Testis (tissue), 2 donors: Measurements from ENCODE around the gene HECW1.

Experiments used
- POLR2A ChIP-seq: fragments of 450-650 bp; IDR thresholded peaks from one replicate; pipeline ENCODE4 v1.6.1; 2017; ENCODE audit warnings: antibody characterized with exemption, mild to moderate bottlenecking, moderate library complexity
- TF ChIP-seq, protein P1 (sequence below), 3 experiments: fragments of 450-650 bp in 2 of 3; fragments of 200-600 bp in 1 of 3; sonication (generic) in 1 of 3; IDR thresholded peaks; one replicate each; pipeline ENCODE4 v1.5.1; 2016 to 2019; ENCODE audit warnings: antibody characterized with exemption in 3 of 3, mild to moderate bottlenecking in 2 of 3, moderate library complexity in 1 of 3

DNA sequence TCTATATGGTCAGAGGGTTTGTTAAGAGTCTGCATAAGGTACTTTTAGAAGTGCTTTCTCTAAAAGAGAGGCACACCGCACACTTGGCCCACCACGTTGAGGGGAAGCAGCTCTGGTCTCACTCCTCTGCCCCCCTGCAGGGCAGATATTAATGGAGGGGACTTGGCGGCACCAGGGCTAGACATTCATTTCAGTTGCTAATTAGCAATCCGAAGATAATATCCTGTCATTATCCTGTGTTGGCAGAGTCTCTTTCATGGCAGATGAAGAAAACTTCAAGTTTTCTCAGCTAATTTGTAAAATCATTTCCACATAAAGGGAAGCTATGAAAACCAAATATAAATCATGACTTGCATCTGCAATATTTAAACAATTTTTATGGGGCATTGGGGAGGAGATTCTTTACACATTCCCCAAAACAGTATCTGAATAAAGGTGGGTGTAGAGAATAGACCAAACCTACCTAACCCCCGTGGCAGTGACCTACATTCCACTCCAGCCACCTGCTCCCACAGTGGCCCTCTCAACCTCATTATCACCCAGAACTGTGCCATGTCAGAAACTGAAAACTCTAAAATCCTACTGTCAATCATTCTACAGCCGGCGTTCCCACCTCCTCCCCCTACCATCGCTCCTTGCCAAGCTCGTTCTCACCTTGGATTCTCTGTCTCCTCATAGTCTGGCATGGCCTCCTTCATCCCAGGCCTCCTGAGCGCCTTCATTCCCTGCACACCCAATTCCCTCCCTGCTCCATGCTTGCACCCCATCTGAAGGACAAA, 416.3 kb downstream of the HECW1 start:
- TF ChIP-seq, protein P1, sequence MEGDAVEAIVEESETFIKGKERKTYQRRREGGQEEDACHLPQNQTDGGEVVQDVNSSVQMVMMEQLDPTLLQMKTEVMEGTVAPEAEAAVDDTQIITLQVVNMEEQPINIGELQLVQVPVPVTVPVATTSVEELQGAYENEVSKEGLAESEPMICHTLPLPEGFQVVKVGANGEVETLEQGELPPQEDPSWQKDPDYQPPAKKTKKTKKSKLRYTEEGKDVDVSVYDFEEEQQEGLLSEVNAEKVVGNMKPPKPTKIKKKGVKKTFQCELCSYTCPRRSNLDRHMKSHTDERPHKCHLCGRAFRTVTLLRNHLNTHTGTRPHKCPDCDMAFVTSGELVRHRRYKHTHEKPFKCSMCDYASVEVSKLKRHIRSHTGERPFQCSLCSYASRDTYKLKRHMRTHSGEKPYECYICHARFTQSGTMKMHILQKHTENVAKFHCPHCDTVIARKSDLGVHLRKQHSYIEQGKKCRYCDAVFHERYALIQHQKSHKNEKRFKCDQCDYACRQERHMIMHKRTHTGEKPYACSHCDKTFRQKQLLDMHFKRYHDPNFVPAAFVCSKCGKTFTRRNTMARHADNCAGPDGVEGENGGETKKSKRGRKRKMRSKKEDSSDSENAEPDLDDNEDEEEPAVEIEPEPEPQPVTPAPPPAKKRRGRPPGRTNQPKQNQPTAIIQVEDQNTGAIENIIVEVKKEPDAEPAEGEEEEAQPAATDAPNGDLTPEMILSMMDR (IDR thresholded peaks at IDR 0.05) = no peak
- TF ChIP-seq POLR2A = no peak
